ENCODE results near the gene MAP3K6.

DNA sequence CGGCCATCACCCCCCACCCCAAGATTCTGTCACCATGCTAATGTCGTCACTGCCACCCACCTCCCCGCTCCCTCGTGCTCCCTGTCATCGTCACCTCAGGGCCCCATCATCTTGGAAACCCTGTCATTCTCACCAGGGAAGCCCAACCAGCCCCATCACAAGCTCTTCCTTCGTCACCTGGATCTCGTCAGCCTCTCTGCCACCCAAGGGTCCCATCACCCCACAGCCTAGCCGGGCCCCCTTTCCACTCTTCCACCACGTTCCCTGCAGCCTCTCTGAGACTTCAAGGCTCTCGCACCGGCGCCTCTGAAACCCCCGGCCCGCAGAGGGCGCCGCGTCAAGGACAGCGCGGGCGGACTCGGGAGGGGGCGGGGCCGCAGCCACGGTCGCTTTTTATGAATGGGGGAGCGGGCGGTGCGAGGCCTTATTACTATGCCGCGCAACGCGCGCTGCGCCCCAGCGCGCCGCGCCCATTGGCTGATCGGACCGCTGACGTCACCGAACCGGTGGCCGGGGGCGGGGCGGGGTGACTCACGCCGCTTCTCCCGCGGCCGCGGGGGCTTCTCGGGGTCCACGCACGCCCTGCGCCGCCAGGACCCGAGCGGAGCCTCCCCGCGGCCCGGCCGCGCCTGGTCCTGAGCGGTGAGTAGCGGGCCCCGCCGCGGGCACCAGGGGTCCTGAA is 25.5 kb upstream of the MAP3K6 start, which contains the start of gene GPR3:
- TF ChIP-seq POLR2A (IDR thresholded peaks at IDR 0.05) = no peak
- peak; percentile 26 to 49 (median 45) for TF ChIP-seq POLR2AphosphoS5 (IDR thresholded peaks at IDR 0.05)
- TF ChIP-seq, protein P1, sequence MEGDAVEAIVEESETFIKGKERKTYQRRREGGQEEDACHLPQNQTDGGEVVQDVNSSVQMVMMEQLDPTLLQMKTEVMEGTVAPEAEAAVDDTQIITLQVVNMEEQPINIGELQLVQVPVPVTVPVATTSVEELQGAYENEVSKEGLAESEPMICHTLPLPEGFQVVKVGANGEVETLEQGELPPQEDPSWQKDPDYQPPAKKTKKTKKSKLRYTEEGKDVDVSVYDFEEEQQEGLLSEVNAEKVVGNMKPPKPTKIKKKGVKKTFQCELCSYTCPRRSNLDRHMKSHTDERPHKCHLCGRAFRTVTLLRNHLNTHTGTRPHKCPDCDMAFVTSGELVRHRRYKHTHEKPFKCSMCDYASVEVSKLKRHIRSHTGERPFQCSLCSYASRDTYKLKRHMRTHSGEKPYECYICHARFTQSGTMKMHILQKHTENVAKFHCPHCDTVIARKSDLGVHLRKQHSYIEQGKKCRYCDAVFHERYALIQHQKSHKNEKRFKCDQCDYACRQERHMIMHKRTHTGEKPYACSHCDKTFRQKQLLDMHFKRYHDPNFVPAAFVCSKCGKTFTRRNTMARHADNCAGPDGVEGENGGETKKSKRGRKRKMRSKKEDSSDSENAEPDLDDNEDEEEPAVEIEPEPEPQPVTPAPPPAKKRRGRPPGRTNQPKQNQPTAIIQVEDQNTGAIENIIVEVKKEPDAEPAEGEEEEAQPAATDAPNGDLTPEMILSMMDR (IDR thresholded peaks at IDR 0.05) = peak; percentile 39 to 64 (median 55)

All from transverse colon (tissue), 4 donors.